Measurements from ENCODE around the gene RRM2. TPM values are rescaled to one million over a fixed set of nuclear protein-coding genes. Genes with fewer than 3 reads are reported as not detected.

RRM2 gene
- total and polyA plus RNA-seq, 5 donors = 0.37 to 6.1 (median 1.3) TPM

- intact Hi-C loops (cut with DNase I) = loop anchor here in 1 of 4 donors (5.0 kb wide), 1 partner anchor 285 kb away; no protein-coding TSS in a partner anchor
- H3K27ac ChIP-seq (ENCODE audit: low read length) = no peak overlapping the region
- no peaks in the 10 kb centered on the region for H3K27me3 ChIP-seq (ENCODE audit: control insufficient read depth, insufficient read depth)
- H3K4me3 ChIP-seq (ENCODE audit: low read length) = no peak overlapping the region
- H3K9me3 ChIP-seq (ENCODE audit: control insufficient read depth, low read length) = no peaks in the 10 kb centered on the region
- WGBS = 92% methylated on average over 6 of the region's 6 CpGs
- ATAC-seq = no peak
- DNase-seq = peak in 1 of 3 donors; percentile 48
- no peaks in the 10 kb centered on the region for H3K4me1 ChIP-seq (ENCODE audit: control insufficient read depth, insufficient read depth, low read length)
Observed at GRCh38 chr2:10132596-10132995, 10.1 kb downstream of the RRM2 start.

GRCh38 chr2:10132996-10133647 is 10.6 kb downstream of the RRM2 start:
- DNase-seq (no peak), ATAC-seq (no peak)
- Histone ChIP-seq H3K4me1 (ENCODE audit: control insufficient read depth, insufficient read depth, low read length) (no peaks in the 10 kb centered on the region), H3K9me3 (ENCODE audit: control insufficient read depth, low read length) (no peaks in the 10 kb centered on the region), H3K27me3 (ENCODE audit: control insufficient read depth, insufficient read depth) (no peaks in the 10 kb centered on the region), H3K4me3 (ENCODE audit: low read length) (no peak overlapping the region), H3K27ac (ENCODE audit: low read length) (no peak overlapping the region)
- intact Hi-C loops (cut with DNase I) = loop anchor here in 1 of 4 donors (5.0 kb wide), 1 partner anchor 284 kb away; no protein-coding TSS in a partner anchor
- WGBS = 90% methylated on average over 6 of the region's 6 CpGs

- H3K27ac ChIP-seq (ENCODE audit: low read length) = no peak overlapping the region
- no peak overlapping the region for H3K4me3 ChIP-seq (ENCODE audit: low read length)
- DNase-seq = no peak
- H3K9me3 ChIP-seq (ENCODE audit: control insufficient read depth, low read length) = no peaks in the 10 kb centered on the region
- intact Hi-C loops (cut with DNase I) = no loop called here
- H3K4me1 ChIP-seq (ENCODE audit: control insufficient read depth, insufficient read depth, low read length) = no peaks in the 10 kb centered on the region
- ATAC-seq = peak in 1 of 2 donors; percentile 59
- 80% methylated on average over 9 of the region's 9 CpGs for WGBS
- no peaks in the 10 kb centered on the region for H3K27me3 ChIP-seq (ENCODE audit: control insufficient read depth, insufficient read depth)
Observed at GRCh38 chr2:10135296-10136089, 13.0 kb downstream of the RRM2 start.

DNA sequence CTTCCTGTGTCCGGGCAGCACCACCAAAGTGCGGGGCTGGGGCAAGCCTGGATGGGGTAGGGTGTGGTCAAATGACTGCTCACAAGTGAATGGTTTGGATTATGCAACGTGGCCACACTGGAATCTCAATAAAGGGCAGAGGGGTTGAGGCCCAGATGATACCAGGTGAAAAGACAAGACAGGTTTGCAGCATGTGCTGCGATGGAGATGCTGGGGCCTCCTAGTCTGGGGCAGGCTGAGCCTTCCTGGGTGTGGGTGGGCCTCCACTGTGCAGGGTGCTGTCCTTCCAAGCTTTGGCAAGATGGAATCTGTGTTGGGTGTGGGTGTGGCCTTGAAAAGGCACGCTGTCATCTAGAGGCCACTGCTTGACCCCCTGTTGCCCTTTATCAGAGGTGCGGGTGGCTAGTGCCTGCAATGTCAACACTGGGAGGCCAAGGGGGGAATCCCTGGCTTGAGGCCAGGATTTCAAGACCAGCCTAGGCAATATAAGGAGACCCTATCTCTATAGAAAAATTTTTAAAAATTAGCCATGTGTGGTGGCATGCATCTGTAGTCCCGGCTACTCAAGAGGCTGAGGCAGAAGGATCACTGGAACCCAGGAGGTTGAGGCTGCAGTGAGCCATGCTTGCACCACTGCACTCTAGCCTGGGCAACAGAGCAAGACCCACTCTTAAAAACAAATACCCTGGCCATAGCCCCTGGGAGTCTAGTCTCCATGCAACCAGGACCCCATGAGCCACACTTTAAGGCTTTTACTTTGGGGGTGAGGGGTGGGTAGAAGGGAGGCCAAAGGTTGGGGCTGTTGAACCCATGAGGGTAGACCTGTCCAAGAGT is 13.8 kb downstream of the RRM2 start:
- Histone ChIP-seq H3K4me1 (ENCODE audit: control insufficient read depth, insufficient read depth, low read length) (no peaks in the 10 kb centered on the region), H3K27ac (ENCODE audit: low read length) (no peak overlapping the region), H3K27me3 (ENCODE audit: control insufficient read depth, insufficient read depth) (no peaks in the 10 kb centered on the region), H3K4me3 (ENCODE audit: low read length) (no peak overlapping the region), H3K9me3 (ENCODE audit: control insufficient read depth, low read length) (no peaks in the 10 kb centered on the region)
- no peak for DNase-seq
- WGBS = 74% methylated on average over 7 of the region's 7 CpGs
- intact Hi-C loops (cut with DNase I) = no loop called here
- ATAC-seq = peak in 1 of 2 donors; percentile 15

DNA sequence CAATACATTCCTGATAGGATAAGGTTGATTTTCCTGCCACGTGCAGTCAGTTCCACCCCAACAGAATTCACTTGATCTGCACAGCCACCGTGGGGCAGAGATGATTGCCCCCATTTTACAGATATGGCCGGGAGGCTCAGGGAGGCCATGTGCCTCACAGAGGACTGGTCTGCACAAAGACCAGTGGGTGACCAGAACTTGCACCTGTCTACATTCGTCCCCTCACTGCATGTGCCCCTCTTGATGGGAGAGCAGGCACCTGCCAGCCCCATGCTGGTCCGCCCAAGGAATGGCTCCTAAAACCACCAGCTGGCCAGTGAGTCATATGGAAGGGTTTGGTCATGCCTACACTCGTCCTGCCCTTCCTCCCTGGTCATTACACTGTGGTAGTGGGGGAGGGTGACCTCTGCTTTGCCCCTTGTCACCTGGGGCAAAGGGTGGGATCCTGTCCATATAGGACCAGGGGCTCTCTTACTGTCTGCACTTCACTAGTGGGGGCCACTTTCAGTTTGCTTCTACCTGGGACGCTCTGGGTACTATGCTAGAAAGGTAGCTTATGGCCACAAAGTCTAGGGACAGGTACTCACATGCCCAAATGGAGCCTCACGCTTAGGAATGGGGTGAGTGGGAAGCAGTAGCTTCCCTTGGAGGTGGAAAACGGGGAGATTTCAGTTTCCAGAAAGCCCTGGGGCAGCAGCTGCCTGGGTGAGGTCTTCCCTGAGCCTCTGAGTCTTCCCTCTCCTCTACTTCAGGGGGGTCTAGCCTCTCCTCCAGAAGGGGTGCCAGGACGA is 14.7 kb downstream of the RRM2 start:
- ATAC-seq (no peak), DNase-seq (no peak)
- Histone ChIP-seq H3K9me3 (ENCODE audit: control insufficient read depth, low read length) (no peaks in the 10 kb centered on the region), H3K27me3 (ENCODE audit: control insufficient read depth, insufficient read depth) (no peaks in the 10 kb centered on the region), H3K4me1 (ENCODE audit: control insufficient read depth, insufficient read depth, low read length) (no peaks in the 10 kb centered on the region), H3K4me3 (ENCODE audit: low read length) (no peak overlapping the region), H3K27ac (ENCODE audit: low read length) (no peak overlapping the region)
- intact Hi-C loops (cut with DNase I) = no loop called here
- WGBS = 90% methylated on average over 10 of the region's 10 CpGs

GRCh38 chr2:10139536-10139935 is 17.0 kb downstream of the RRM2 start:
- no peaks in the 10 kb centered on the region for H3K4me1 ChIP-seq (ENCODE audit: control insufficient read depth, insufficient read depth, low read length)
- 86% methylated on average over 6 of the region's 6 CpGs for WGBS

GRCh38 chr2:10140841-10141610 is 18.5 kb downstream of the RRM2 start:
- H3K9me3 ChIP-seq (ENCODE audit: control insufficient read depth, low read length) = no peaks in the 10 kb centered on the region
- DNase-seq = no peak
- no peak overlapping the region for H3K27ac ChIP-seq (ENCODE audit: low read length)
- H3K27me3 ChIP-seq (ENCODE audit: control insufficient read depth, insufficient read depth) = no peaks in the 10 kb centered on the region
- 90% methylated on average over 16 of the region's 16 CpGs for WGBS
- no peaks in the 10 kb centered on the region for H3K4me1 ChIP-seq (ENCODE audit: control insufficient read depth, insufficient read depth, low read length)
- no peak overlapping the region for H3K4me3 ChIP-seq (ENCODE audit: low read length)
- ATAC-seq = no peak
- intact Hi-C loops (cut with DNase I) = loop anchor here in 2 of 4 donors (5.0 to 10.0 kb wide), 4 partner anchors 164 to 291 kb away; partner anchors contain the start of gene HPCAL1 (in 1 of the 2)

More at GRCh38 chr2:10139536-10139935, 17.0 kb downstream of the RRM2 start:
- DNase-seq (no peak), ATAC-seq (no peak)
- intact Hi-C loops (cut with DNase I) = no loop called here
- Histone ChIP-seq H3K27ac (ENCODE audit: low read length) (no peak overlapping the region), H3K4me3 (ENCODE audit: low read length) (no peak overlapping the region), H3K9me3 (ENCODE audit: control insufficient read depth, low read length) (no peaks in the 10 kb centered on the region), H3K27me3 (ENCODE audit: control insufficient read depth, insufficient read depth) (no peaks in the 10 kb centered on the region)

GRCh38 chr2:10141736-10142639 is 19.4 kb downstream of the RRM2 start:
- Histone ChIP-seq H3K27ac (ENCODE audit: low read length) (no peak overlapping the region), H3K4me1 (ENCODE audit: control insufficient read depth, insufficient read depth, low read length) (no peaks in the 10 kb centered on the region), H3K4me3 (ENCODE audit: low read length) (no peak overlapping the region), H3K9me3 (ENCODE audit: control insufficient read depth, low read length) (no peaks in the 10 kb centered on the region), H3K27me3 (ENCODE audit: control insufficient read depth, insufficient read depth) (no peaks in the 10 kb centered on the region)
- ATAC-seq = peak; percentile 42 to 62
- 81% methylated on average over 32 of the region's 32 CpGs for WGBS
- intact Hi-C loops (cut with DNase I) = loop anchor here in 2 of 4 donors (5.0 to 10.0 kb wide), 4 partner anchors 163 to 290 kb away; partner anchors contain the start of gene HPCAL1 (in 1 of the 2)
- DNase-seq = peak in 2 of 3 donors; percentile 63 to 68

- intact Hi-C loops (cut with DNase I) = loop anchor here in 2 of 4 donors (5.0 to 10.0 kb wide), 4 partner anchors 162 to 290 kb away; partner anchors contain the start of gene HPCAL1 (in 1 of the 2)
- ATAC-seq (no peak), DNase-seq (no peak)
- Histone ChIP-seq H3K27me3 (ENCODE audit: control insufficient read depth, insufficient read depth) (no peaks in the 10 kb centered on the region), H3K9me3 (ENCODE audit: control insufficient read depth, low read length) (no peaks in the 10 kb centered on the region), H3K4me3 (ENCODE audit: low read length) (no peak overlapping the region), H3K27ac (ENCODE audit: low read length) (no peak overlapping the region), H3K4me1 (ENCODE audit: control insufficient read depth, insufficient read depth, low read length) (no peaks in the 10 kb centered on the region)
- WGBS = 95% methylated on average over 11 of the region's 11 CpGs
Observed at GRCh38 chr2:10142640-10142965, 20.1 kb downstream of the RRM2 start.

Measured in right cardiac atrium (tissue), 5 donors.